ENCODE measurements around the gene GAPDH.
"Not testable (repeated sequence)": the region's sequence is repeated elsewhere in the genome, so short reads cannot be mapped to it uniquely, and the experiment has no call there.

Gene GAPDH

GRCh38 chr12:6569312-6569711 lies 35.0 kb downstream of the GAPDH start:
- no peak for FAIRE-seq

DNA sequence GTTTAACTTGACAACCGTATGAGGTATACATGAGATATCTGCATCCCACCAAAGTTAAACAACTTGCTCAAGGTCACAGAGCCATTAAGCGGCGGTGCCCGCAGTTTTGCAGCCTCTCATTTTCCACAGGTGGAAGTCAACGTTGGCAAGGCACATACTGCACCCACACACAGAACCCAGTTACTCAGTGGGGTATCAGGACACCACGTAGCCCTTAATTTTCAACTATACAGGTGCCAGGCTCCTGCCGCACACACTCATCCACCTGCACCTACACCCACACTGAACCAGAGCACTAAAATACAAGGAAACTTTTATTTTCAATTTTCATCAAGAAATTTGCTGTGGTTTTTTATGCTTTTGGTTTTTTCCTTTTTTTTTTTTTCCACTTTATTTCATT lies 35.5 kb downstream of the GAPDH start:
- no peak for FAIRE-seq

DNA sequence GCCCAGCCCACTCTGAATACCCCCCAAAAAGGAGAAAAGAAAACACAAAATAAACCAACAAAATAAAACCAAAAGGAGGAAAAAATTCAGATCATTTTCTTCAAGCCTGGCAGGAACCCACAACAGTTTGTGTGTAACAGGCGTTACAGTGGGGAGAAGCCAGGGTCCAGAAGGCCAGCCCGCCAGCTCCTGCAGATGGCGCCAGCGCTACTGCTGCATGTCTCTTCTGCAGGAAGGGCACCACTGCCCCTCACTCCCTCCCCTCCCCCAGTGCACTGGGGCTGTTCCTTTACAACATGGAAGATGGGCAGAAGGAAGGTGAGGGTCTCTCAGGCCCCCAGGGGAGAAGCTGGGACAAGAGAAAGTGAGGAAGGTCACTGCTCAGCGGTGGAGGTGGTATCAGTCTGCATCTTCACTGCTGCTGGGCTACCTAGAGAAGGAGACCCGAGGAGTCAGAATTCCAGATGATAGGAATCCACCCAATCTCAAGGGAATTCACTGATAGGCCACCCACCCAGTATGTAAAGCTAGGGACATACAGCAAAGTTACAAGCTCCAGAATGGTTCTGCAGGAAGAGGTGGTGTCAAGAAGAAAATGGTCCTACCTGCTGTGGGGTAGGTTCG lies 36.1 kb downstream of the GAPDH start:
- FAIRE-seq, result no peak

GRCh38 chr12:6573001-6573400 lies 38.7 kb downstream of the GAPDH start:
- no peak for FAIRE-seq

GRCh38 chr12:6574576-6575295 lies 40.4 kb downstream of the GAPDH start:
- no peak for FAIRE-seq

DNA sequence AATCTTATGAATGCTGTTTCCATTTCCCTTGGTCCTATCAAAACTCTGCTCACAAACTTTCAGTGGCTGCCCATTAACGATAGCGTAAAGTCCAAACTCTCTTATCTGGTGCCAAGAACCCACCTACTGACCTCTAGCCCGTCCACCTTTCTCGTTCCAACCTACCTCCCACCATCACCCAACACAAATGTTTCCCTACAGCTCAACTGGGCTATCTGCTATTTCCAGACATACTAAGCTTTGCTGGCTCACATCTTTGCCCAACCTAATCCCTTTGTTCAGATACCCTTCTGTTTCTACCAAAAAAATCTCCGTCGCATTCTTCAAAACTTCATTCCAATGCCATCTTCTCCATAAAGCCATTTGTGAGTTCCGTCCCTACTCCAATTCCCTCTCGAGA lies 41.3 kb downstream of the GAPDH start:
- no peak for FAIRE-seq

DNA sequence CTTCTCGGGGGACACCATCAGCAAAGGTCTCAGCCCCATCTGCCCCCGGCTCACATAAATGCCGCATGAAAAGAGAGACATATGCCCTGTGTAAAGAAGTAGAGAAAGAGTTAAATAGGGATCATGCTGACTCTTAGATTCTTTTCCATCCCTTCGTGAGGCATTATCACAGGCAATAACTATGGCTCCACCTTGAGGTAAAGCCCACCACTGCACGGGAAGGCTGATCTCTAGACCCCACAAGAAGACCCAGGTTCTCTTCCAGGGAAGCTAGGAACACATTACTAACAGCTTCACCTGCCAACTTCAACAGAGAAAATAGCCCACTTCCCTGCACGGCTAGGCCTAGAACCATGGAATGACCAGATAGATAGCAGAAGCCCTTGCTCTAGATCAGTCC lies 47.9 kb downstream of the GAPDH start:
- no peak for FAIRE-seq

DNA sequence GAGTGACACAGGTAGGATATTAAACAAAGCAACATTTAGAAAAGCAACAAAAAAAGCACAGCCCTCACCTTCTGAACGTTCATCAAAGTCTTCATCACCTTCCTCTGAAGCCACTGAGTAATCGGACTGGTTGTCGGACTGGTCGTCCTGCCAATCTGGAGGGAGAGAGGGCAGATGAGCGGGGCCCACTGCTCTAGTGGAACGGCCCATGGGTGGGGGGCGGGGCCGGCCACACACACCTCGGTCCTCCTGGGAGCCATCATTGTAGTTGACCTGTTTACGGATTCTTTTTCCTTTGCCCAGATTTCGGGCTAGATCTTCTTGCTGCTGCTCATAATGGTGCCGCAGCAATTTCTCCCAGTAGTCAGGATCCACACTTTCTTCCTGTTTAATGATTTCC lies 48.6 kb downstream of the GAPDH start:
- FAIRE-seq, result no peak

- FAIRE-seq, result no peak
These were observed 50.0 kb downstream of the GAPDH start for GRCh38 chr12:6584293-6584692.

GRCh38 chr12:6586569-6586968 lies 52.3 kb downstream of the GAPDH start:
- not testable (repeated sequence) for FAIRE-seq

Data from colon (tissue), 2 donors.